GM12878 (cell line): Measurements from ENCODE around the gene PLA2G3. TPM values are rescaled to one million over a fixed set of nuclear protein-coding genes. Genes with fewer than 3 reads are reported as not detected.

Source experiments
- ATAC-seq: fragments of 200-7000 bp; cut with Tn5 transposase; 3 replicates; pipeline ENCODE4 v1.9.1; 2020; ENCODE audit warnings: mild to moderate bottlenecking, moderate library complexity
- BruUV-seq: library from RNA; stranded (reverse); fragments of 400-500 nt; replicated peaks from 2 replicates; lab custom pipeline; 2021; lab: Mats Ljungman, UMichigan
- CTCF ChIA-PET: fragments of 300-600 bp; sonication (Branson Sonifier 250); formaldehyde crosslinking; extraction: SDS; loops from one replicate; lab custom pipeline; 2021; ENCODE audit warnings: inconsistent platforms; lab: Yijun Ruan, JAX
- POLR2A ChIA-PET: fragments of 350-600 bp; formaldehyde crosslinking; extraction: SDS; loops from one replicate; lab custom pipeline; 2021; ENCODE audit warnings: inconsistent platforms; lab: Charles Lee
- RAD21 ChIA-PET: fragments of 300-600 bp; sonication (Branson Sonifier 250); formaldehyde crosslinking; loops from one replicate; lab custom pipeline; 2023; ENCODE audit warnings: antibody characterized with exemption; ENCODE audit not compliant: unreplicated experiment; lab: Charles Lee
- SMC1A ChIA-PET: fragments of 300-600 bp; sonication (Branson Sonifier 250); formaldehyde crosslinking; loops from one replicate; lab custom pipeline; 2023; ENCODE audit not compliant: unreplicated experiment, uncharacterized antibody; lab: Charles Lee
- DNase-seq: peaks from one replicate; pipeline ENCODE4 v3.0.0-alpha.2; 2011; ENCODE audit warnings: low read depth, low spot score
- FAIRE-seq: peaks from 3 replicates; lab custom pipeline; 2011; peaks lifted over from hg19 to GRCh38; lab: Jason Lieb, UNC
- H2AFZ ChIP-seq: 2 replicates; pipeline ENCODE4 v1.6.0; 2011; ENCODE audit warnings: low read depth, low read length, control low read depth; ENCODE audit not compliant: control insufficient read depth
- H3K27ac ChIP-seq: 2 replicates; pipeline ENCODE4 v1.5.1; 2011; ENCODE audit warnings: control low read depth; ENCODE audit not compliant: control insufficient read depth, insufficient read depth
- H3K27me3 ChIP-seq, 2 experiments: replicated peaks in 1 of 2; 2 replicates each; pipeline versions ENCODE4 v1.6.0 to v1.6.1; 2011; ENCODE audit warnings: low read length in 1 of 2; ENCODE audit not compliant: control insufficient read depth in 2 of 2, insufficient read depth in 2 of 2
- H3K36me3 ChIP-seq, 2 experiments: 2 replicates each; pipeline ENCODE4 v1.5.1; 2011; ENCODE audit warnings: low read length in 1 of 2; ENCODE audit not compliant: control insufficient read depth in 2 of 2, insufficient read depth in 2 of 2
- H3K4me1 ChIP-seq: 2 replicates; pipeline ENCODE4 v1.6.1; 2011; ENCODE audit warnings: mild to moderate bottlenecking, low read length, moderate library complexity, mixed read lengths; ENCODE audit not compliant: control insufficient read depth, insufficient read depth
- H3K4me2 ChIP-seq: 2 replicates; pipeline ENCODE4 v1.6.0; 2011; ENCODE audit warnings: control low read depth; ENCODE audit not compliant: control insufficient read depth, insufficient read depth
- H3K4me3 ChIP-seq: fragments of 200-600 bp; sonication (generic); 2 replicates; pipeline ENCODE4 v1.5.1; 2016
- H3K79me2 ChIP-seq: 2 replicates; pipeline ENCODE4 v1.6.0; 2011; ENCODE audit warnings: low read length; ENCODE audit not compliant: control insufficient read depth, insufficient read depth
- H3K9ac ChIP-seq: 2 replicates; pipeline ENCODE4 v1.8.0; 2011; ENCODE audit warnings: low read length, control low read depth, mixed read lengths; ENCODE audit not compliant: control insufficient read depth, insufficient read depth
- H3K9me3 ChIP-seq: replicated peaks from 3 replicates; pipeline ENCODE4 v1.5.1; 2011; ENCODE audit warnings: mild to moderate bottlenecking, low read length; ENCODE audit not compliant: control insufficient read depth, insufficient read depth
- H4K20me1 ChIP-seq: 2 replicates; pipeline ENCODE4 v1.6.0; 2011; ENCODE audit not compliant: control insufficient read depth, insufficient read depth
- BHLHE40 ChIP-seq, 2 experiments: fragments of 450-650 bp in 1 of 2; IDR thresholded peaks; 2 replicates each; pipeline ENCODE4 v1.6.1; 2011 to 2017; ENCODE audit warnings: low read depth in 2 of 2, borderline replicate concordance in 1 of 2, improper control_type of control experiment in 1 of 2, low read length in 1 of 2, mild to moderate bottlenecking in 1 of 2
- CHD4 ChIP-seq: fragments of 200-600 bp; sonication (generic); IDR thresholded peaks from 2 replicates; pipeline ENCODE4 v1.6.1; 2016; ENCODE audit warnings: mild to moderate bottlenecking
- ETV6 ChIP-seq, 2 experiments: fragments of 450-650 bp in 1 of 2; IDR thresholded peaks in 1 of 2; conservative IDR thresholded peaks in 1 of 2; 2 replicates each; pipeline ENCODE4 v1.6.1; 2014; ENCODE audit warnings: antibody characterized with exemption in 1 of 2, borderline replicate concordance in 1 of 2, low read depth in 1 of 2, mild to moderate bottlenecking in 1 of 2, moderate library complexity in 1 of 2
- NFYA ChIP-seq: IDR thresholded peaks from 2 replicates; pipeline ENCODE4 v1.6.1; 2011; ENCODE audit warnings: low read depth, mild to moderate bottlenecking, low read length, improper control_type of control experiment, borderline replicate concordance
- POLR2AphosphoS2 ChIP-seq: IDR thresholded peaks from 2 replicates; pipeline ENCODE4 v1.6.1; 2011; ENCODE audit warnings: low read depth, mild to moderate bottlenecking, low read length, improper control_type of control experiment, moderate library complexity
- POLR2AphosphoS5 ChIP-seq: IDR thresholded peaks from 2 replicates; pipeline ENCODE4 v1.6.1; 2011; ENCODE audit warnings: mild to moderate bottlenecking, low read length, inconsistent platforms
- RCOR1 ChIP-seq: conservative IDR thresholded peaks from 2 replicates; pipeline ENCODE4 v1.6.1; 2012; ENCODE audit warnings: low read depth, low read length, improper control_type of control experiment
- RELA ChIP-seq: fragments of 450-650 bp; IDR thresholded peaks from 2 replicates; pipeline ENCODE4 v1.8.0; 2014; ENCODE audit warnings: borderline replicate concordance; ENCODE audit not compliant: partially characterized antibody
- RELB ChIP-seq: fragments of 450-650 bp; IDR thresholded peaks from 2 replicates; pipeline ENCODE4 v1.6.1; 2017; ENCODE audit warnings: low read depth, mild to moderate bottlenecking, moderate library complexity
- TAF1 ChIP-seq: IDR thresholded peaks from 2 replicates; pipeline ENCODE4 v1.6.1; 2011; ENCODE audit warnings: mild to moderate bottlenecking, low read depth, low read length, borderline replicate concordance
- WGBS: methylation state at CpG from one replicate; pipeline ENCODE4 v1.1.6; 2016; ENCODE audit warnings: low lambda C conversion rate; ENCODE audit not compliant: insufficient replicate concordance, insufficient coverage; ENCODE audit errors: missing lambda C conversion rate; 5-methylcytosine and 5-hydroxymethylcytosine counted together
- in situ Hi-C: fragments of 300-500 bp; cut with MboI; formaldehyde crosslinking; loops from 9 replicates; pipeline ENCODE4 v1.14.3; 2018; ENCODE audit warnings: mixed read lengths
- intact Hi-C: fragments of 100-400 bp; cut with micrococcal nuclease; formaldehyde crosslinking; loops from one replicate; pipeline ENCODE4 v1.14.2; 2022; ENCODE audit not compliant: unreplicated experiment
- polyA plus RNA-seq, 11 experiments: library from polyadenylated mRNA; depleted of rRNA in 4 of 11; unstranded in 6 of 11; stranded (reverse) in 5 of 11; fragments of >200 nt; fragmentation: Nextera tagmentation in 4 of 11; fragmentation: Illumina TruSeq in 1 of 11; extraction: Ambion mirVana in 4 of 11; extraction: Trizol in 1 of 11; gene quantifications; 1 replicate in 1 of 11; 2 replicates in 10 of 11; pipeline versions ENCODE4 v1.2.1 to v1.2.3, GENCODE V29; 2011 to 2016; ENCODE audit warnings: inconsistent platforms in 2 of 11, missing spikeins in 2 of 11, low read depth in 1 of 11
- total RNA-seq, 4 experiments: library from RNA; depleted of rRNA in 3 of 4; stranded (reverse); fragments of >200 nt in 3 of 4; fragmentation: Illumina TruSeq in 1 of 4; extraction: Trizol in 1 of 4; gene quantifications; 2 replicates each; pipeline versions ENCODE4 v1.2.1 to v1.2.3, GENCODE V29; 2013 to 2021
- TF ChIP-seq, protein P1 (sequence below): fragments of 450-650 bp; IDR thresholded peaks from 2 replicates; pipeline ENCODE4 v1.6.1; 2017; ENCODE audit warnings: mild to moderate bottlenecking, moderate library complexity
- TF ChIP-seq, protein P2 (sequence below): IDR thresholded peaks from 2 replicates; pipeline ENCODE4 v1.6.1; 2012; ENCODE audit warnings: low read depth, low read length, improper control_type of control experiment

PLA2G3 gene
- total and polyA plus RNA-seq, 10 of the 15 experiments (the other 5 are each of a cell fraction or from before 2014, with no cell fraction given): 0.04 TPM; not detected in 9

- CTCF ChIA-PET: interaction anchor here (1.1 to 2.6 kb wide), 3 partner anchors 8 to 220 kb away, joined by 3 to 7 read pairs (median 4); partner anchors contain the start of gene SELENOM
- in situ Hi-C loops: no loop called here
- RAD21 ChIA-PET: interaction anchor here (0.6 to 1.3 kb wide), 2 partner anchors 9 to 114 kb away, joined by 3 read pairs; no protein-coding TSS in a partner anchor
- H4K20me1 ChIP-seq: no peaks in the 10 kb centered on the region
- H2AFZ ChIP-seq: no peak overlapping the region
- WGBS: 96% methylated on average over 32 of the region's 33 CpGs
- H3K27me3 ChIP-seq: no peaks in the 10 kb centered on the region
- no peak overlapping the region for H3K4me2 ChIP-seq
- intact Hi-C loops: no loop called here
- H3K79me2 ChIP-seq: no peaks in the 10 kb centered on the region
- peaks cover 0 to 10% of the 10 kb centered on the region in 2 experiments; a peak in 3 of 4 replicates for H3K36me3 ChIP-seq
- H3K27ac ChIP-seq: no peak overlapping the region
- H3K4me1 ChIP-seq: no peaks in the 10 kb centered on the region
- H3K9me3 ChIP-seq: no peaks in the 10 kb centered on the region
- SMC1A ChIA-PET: interaction anchor here (0.9 kb wide), 1 partner anchor 10 kb away, joined by 3 read pairs; no protein-coding TSS in a partner anchor
- TF ChIP-seq NFYA (no peak), RCOR1 (no peak), TAF1 (no peak), POLR2AphosphoS2 (no peak), BHLHE40 (IDR thresholded peaks at IDR 0.05; ENCODE audit: borderline replicate concordance in 1 of 2, low read depth in 2 of 2, low read length in 1 of 2) (no peak), RELB (no peak), ETV6 (conservative IDR thresholded peaks at IDR 0.05 in 1 of 2, IDR thresholded peaks at IDR 0.05 in 1 of 2; ENCODE audit: borderline replicate concordance in 1 of 2, low read depth in 1 of 2) (no peak), POLR2AphosphoS5 (no peak), CHD4 (no peak), RELA (no peak)
- TF ChIP-seq, protein P1, sequence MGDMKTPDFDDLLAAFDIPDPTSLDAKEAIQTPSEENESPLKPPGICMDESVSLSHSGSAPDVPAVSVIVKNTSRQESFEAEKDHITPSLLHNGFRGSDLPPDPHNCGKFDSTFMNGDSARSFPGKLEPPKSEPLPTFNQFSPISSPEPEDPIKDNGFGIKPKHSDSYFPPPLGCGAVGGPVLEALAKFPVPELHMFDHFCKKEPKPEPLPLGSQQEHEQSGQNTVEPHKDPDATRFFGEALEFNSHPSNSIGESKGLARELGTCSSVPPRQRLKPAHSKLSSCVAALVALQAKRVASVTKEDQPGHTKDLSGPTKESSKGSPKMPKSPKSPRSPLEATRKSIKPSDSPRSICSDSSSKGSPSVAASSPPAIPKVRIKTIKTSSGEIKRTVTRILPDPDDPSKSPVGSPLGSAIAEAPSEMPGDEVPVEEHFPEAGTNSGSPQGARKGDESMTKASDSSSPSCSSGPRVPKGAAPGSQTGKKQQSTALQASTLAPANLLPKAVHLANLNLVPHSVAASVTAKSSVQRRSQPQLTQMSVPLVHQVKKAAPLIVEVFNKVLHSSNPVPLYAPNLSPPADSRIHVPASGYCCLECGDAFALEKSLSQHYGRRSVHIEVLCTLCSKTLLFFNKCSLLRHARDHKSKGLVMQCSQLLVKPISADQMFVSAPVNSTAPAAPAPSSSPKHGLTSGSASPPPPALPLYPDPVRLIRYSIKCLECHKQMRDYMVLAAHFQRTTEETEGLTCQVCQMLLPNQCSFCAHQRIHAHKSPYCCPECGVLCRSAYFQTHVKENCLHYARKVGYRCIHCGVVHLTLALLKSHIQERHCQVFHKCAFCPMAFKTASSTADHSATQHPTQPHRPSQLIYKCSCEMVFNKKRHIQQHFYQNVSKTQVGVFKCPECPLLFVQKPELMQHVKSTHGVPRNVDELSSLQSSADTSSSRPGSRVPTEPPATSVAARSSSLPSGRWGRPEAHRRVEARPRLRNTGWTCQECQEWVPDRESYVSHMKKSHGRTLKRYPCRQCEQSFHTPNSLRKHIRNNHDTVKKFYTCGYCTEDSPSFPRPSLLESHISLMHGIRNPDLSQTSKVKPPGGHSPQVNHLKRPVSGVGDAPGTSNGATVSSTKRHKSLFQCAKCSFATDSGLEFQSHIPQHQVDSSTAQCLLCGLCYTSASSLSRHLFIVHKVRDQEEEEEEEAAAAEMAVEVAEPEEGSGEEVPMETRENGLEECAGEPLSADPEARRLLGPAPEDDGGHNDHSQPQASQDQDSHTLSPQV: no peak
- TF ChIP-seq, protein P2, sequence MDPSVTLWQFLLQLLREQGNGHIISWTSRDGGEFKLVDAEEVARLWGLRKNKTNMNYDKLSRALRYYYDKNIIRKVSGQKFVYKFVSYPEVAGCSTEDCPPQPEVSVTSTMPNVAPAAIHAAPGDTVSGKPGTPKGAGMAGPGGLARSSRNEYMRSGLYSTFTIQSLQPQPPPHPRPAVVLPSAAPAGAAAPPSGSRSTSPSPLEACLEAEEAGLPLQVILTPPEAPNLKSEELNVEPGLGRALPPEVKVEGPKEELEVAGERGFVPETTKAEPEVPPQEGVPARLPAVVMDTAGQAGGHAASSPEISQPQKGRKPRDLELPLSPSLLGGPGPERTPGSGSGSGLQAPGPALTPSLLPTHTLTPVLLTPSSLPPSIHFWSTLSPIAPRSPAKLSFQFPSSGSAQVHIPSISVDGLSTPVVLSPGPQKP: no peak
- no peak overlapping the region for H3K4me3 ChIP-seq
- DNase-seq: no peak
- no TSS peak for BruUV-seq
- ATAC-seq: no peak
- FAIRE-seq: no peak
- H3K9ac ChIP-seq: no peak overlapping the region
- POLR2A ChIA-PET: interaction anchor here (0.6 to 1.1 kb wide), 2 partner anchors 162 to 1706 kb away, joined by 3 read pairs; no protein-coding TSS in a partner anchor
Measured at GRCh38 chr22:31093086-31093850, 47.0 kb downstream of the PLA2G3 start.
